IPS-15b (cell line): Measurements from ENCODE around the gene FAM193A.

Experiments used
- H3K27me3 ChIP-seq: one replicate; pipeline ENCODE4 v1.6.1; 2013; ENCODE audit warnings: low read length; ENCODE audit not compliant: control insufficient read depth, insufficient read depth
- H3K36me3 ChIP-seq: one replicate; pipeline ENCODE4 v1.6.1; 2013; ENCODE audit warnings: low read length; ENCODE audit not compliant: control insufficient read depth, insufficient read depth
- H3K4me1 ChIP-seq: one replicate; pipeline ENCODE4 v1.6.1; 2013; ENCODE audit warnings: mild to moderate bottlenecking, low read length; ENCODE audit not compliant: control insufficient read depth, insufficient read depth
- H3K4me3 ChIP-seq: one replicate; pipeline ENCODE4 v1.5.1; 2013; ENCODE audit warnings: low read depth, low read length
- H3K9ac ChIP-seq: one replicate; pipeline ENCODE4 v1.6.1; 2013; ENCODE audit warnings: low read depth, mild to moderate bottlenecking, low read length
- H3K9me3 ChIP-seq: one replicate; pipeline ENCODE4 v1.6.1; 2013; ENCODE audit warnings: mild to moderate bottlenecking, low read length; ENCODE audit not compliant: control insufficient read depth, insufficient read depth

The FAM193A gene

GRCh38 chr4:2702361-2702760, 165.9 kb downstream of the FAM193A start:
- Histone ChIP-seq H3K9me3 (no peaks in the 10 kb centered on the region), H3K36me3 (peaks cover 35% of the 10 kb centered on the region), H3K27me3 (no peaks in the 10 kb centered on the region), H3K4me3 (no peak overlapping the region), H3K9ac (no peak overlapping the region), H3K4me1 (no peaks in the 10 kb centered on the region)

- Histone ChIP-seq H3K27me3 (no peaks in the 10 kb centered on the region), H3K9ac (no peak overlapping the region), H3K36me3 (peaks cover 31% of the 10 kb centered on the region), H3K9me3 (no peaks in the 10 kb centered on the region), H3K4me1 (no peaks in the 10 kb centered on the region), H3K4me3 (no peak overlapping the region)
These were observed 166.3 kb downstream of the FAM193A start for GRCh38 chr4:2702770-2703169.

- Histone ChIP-seq H3K9me3 (no peaks in the 10 kb centered on the region), H3K4me1 (no peaks in the 10 kb centered on the region), H3K9ac (no peak overlapping the region), H3K27me3 (no peaks in the 10 kb centered on the region), H3K4me3 (no peak overlapping the region), H3K36me3 (no peaks in the 10 kb centered on the region)
These were observed 175.9 kb downstream of the FAM193A start for GRCh38 chr4:2712261-2712842.

DNA sequence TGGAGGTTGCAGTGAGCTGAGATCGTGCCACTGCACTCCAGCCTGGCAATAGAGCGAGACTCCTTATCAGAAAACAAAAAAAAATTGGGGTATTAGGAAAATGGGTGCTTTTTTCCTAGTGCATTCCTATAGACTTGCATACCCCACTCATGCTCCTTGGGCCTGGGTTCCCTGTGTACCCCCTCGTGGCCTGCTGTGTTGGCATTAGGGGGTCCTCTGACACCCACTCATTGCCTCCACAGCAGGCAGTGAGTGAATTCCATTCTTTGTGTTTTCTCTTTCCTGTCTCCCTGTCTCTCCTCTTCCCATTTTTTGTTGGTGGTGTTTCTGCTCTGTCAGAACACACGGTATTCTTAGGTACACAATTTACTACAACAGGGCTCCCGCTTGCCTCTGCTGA, 176.9 kb downstream of the FAM193A start:
- no peaks in the 10 kb centered on the region for H3K9me3 ChIP-seq
- H3K4me3 ChIP-seq = no peak overlapping the region
- H3K9ac ChIP-seq = no peak overlapping the region
- no peaks in the 10 kb centered on the region for H3K36me3 ChIP-seq
- no peaks in the 10 kb centered on the region for H3K4me1 ChIP-seq
- H3K27me3 ChIP-seq = no peaks in the 10 kb centered on the region

GRCh38 chr4:2714061-2714770, 177.8 kb downstream of the FAM193A start:
- Histone ChIP-seq H3K36me3 (no peaks in the 10 kb centered on the region), H3K9ac (no peak overlapping the region), H3K4me1 (no peaks in the 10 kb centered on the region)

GRCh38 chr4:2714918-2715317, 178.5 kb downstream of the FAM193A start:
- no peak overlapping the region for H3K9ac ChIP-seq
- H3K4me1 ChIP-seq = no peaks in the 10 kb centered on the region
- H3K4me3 ChIP-seq = no peak overlapping the region
- no peaks in the 10 kb centered on the region for H3K9me3 ChIP-seq
- no peaks in the 10 kb centered on the region for H3K27me3 ChIP-seq
- no peaks in the 10 kb centered on the region for H3K36me3 ChIP-seq

More at GRCh38 chr4:2714061-2714770, 177.8 kb downstream of the FAM193A start:
- no peaks in the 10 kb centered on the region for H3K27me3 ChIP-seq
- H3K9me3 ChIP-seq = no peaks in the 10 kb centered on the region
- no peak overlapping the region for H3K4me3 ChIP-seq

GRCh38 chr4:2715426-2715825, 179.0 kb downstream of the FAM193A start:
- H3K4me3 ChIP-seq = no peak overlapping the region
- no peaks in the 10 kb centered on the region for H3K4me1 ChIP-seq
- peaks cover 4% of the 10 kb centered on the region for H3K36me3 ChIP-seq
- no peak overlapping the region for H3K9ac ChIP-seq
- no peaks in the 10 kb centered on the region for H3K9me3 ChIP-seq
- no peaks in the 10 kb centered on the region for H3K27me3 ChIP-seq

GRCh38 chr4:2716236-2716635, 179.8 kb downstream of the FAM193A start:
- H3K4me3 ChIP-seq = no peak overlapping the region
- H3K36me3 ChIP-seq = peaks cover 4% of the 10 kb centered on the region
- no peaks in the 10 kb centered on the region for H3K4me1 ChIP-seq
- H3K27me3 ChIP-seq = no peaks in the 10 kb centered on the region
- no peaks in the 10 kb centered on the region for H3K9me3 ChIP-seq
- H3K9ac ChIP-seq = no peak overlapping the region

DNA sequence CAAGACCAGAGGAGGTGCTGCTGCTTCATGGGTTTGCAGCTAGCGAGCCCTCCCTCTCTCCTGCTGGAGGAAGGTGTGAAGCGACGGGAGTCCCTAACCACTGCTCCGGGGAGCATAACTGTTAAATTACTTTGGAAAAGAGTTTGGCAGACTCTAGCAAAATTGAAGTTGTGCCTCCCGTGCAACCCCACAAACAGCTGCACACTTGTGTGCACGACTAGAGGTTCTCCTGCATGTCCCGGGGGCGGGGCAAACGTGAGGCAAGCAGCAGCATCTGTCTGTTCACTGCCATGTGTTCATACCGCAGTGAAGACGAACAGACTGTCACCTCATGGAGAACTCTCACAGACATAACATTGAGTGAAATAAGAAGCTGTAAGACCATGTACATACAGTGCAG, 185.1 kb downstream of the FAM193A start:
- Histone ChIP-seq H3K9me3 (no peaks in the 10 kb centered on the region), H3K36me3 (peaks cover 14% of the 10 kb centered on the region), H3K9ac (no peak overlapping the region), H3K4me1 (no peaks in the 10 kb centered on the region), H3K27me3 (no peaks in the 10 kb centered on the region), H3K4me3 (no peak overlapping the region)

GRCh38 chr4:2722033-2722432, 185.6 kb downstream of the FAM193A start:
- Histone ChIP-seq H3K4me3 (no peak overlapping the region), H3K4me1 (no peaks in the 10 kb centered on the region), H3K9ac (no peak overlapping the region), H3K9me3 (no peaks in the 10 kb centered on the region), H3K27me3 (no peaks in the 10 kb centered on the region), H3K36me3 (peaks cover 14% of the 10 kb centered on the region)

DNA sequence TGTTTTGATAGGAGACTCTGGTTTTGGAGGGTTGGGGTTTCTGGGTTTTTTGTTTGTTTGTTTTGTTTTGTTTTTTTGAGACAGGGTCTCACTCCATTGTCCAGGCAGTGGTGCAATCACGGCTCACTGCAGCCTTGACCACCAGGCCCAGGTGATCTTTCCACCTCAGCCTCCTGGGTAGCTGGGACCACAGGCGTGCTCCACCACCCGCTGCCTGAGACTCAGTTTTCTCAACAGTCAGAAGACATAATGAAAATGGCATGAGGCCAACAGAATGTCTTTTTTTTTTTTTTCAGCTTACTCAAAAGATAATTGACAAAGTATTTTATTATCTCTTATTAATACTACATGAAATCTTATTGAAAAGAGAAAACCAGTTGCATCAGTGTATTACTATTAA, 187.3 kb downstream of the FAM193A start:
- Histone ChIP-seq H3K9ac (no peak overlapping the region), H3K9me3 (no peaks in the 10 kb centered on the region), H3K4me1 (no peaks in the 10 kb centered on the region), H3K36me3 (peaks cover 14% of the 10 kb centered on the region), H3K4me3 (no peak overlapping the region), H3K27me3 (no peaks in the 10 kb centered on the region)

- no peak overlapping the region for H3K4me3 ChIP-seq
- H3K4me1 ChIP-seq = no peaks in the 10 kb centered on the region
- peaks cover 16% of the 10 kb centered on the region for H3K36me3 ChIP-seq
- H3K27me3 ChIP-seq = no peaks in the 10 kb centered on the region
- H3K9ac ChIP-seq = no peak overlapping the region
- no peaks in the 10 kb centered on the region for H3K9me3 ChIP-seq
These were observed 188.9 kb downstream of the FAM193A start for GRCh38 chr4:2725380-2725779.
